Neutrophil (primary cell): ENCODE results near the gene NSUN2.

Source experiments
- H3K27ac ChIP-seq: fragments of 200-600 bp; sonication (generic); 2 replicates; pipeline ENCODE4 v1.5.1; 2016; ENCODE audit warnings: mild to moderate bottlenecking, moderate library complexity
- H3K27me3 ChIP-seq: fragments of 200-600 bp; sonication (generic); 2 replicates; pipeline ENCODE4 v1.6.0; 2016; ENCODE audit warnings: mild to moderate bottlenecking
- H3K36me3 ChIP-seq: fragments of 200-600 bp; sonication (generic); 2 replicates; pipeline ENCODE4 v1.5.1; 2017
- H3K4me1 ChIP-seq, 2 experiments: fragments of 200-600 bp in 1 of 2; sonication (generic) in 1 of 2; 1 replicate in 1 of 2; 2 replicates in 1 of 2; pipeline versions ENCODE4 v1.5.1 to v1.6.1; 2013 to 2016; ENCODE audit warnings: low read depth in 1 of 2, low read length in 1 of 2, mild to moderate bottlenecking in 1 of 2, moderate library complexity in 1 of 2; ENCODE audit not compliant: control insufficient read depth in 1 of 2, insufficient read depth in 1 of 2
- H3K4me3 ChIP-seq, 2 experiments: fragments of 200-600 bp in 1 of 2; sonication (generic) in 1 of 2; 1 replicate in 1 of 2; 2 replicates in 1 of 2; pipeline ENCODE4 v1.5.1; 2013 to 2016; ENCODE audit warnings: low read depth in 1 of 2, low read length in 1 of 2, mild to moderate bottlenecking in 1 of 2, moderate library complexity in 1 of 2
- H3K9me3 ChIP-seq: fragments of 200-600 bp; sonication (generic); 2 replicates; pipeline ENCODE4 v1.5.1; 2016
- TF ChIP-seq, protein P1 (sequence below): fragments of 200-600 bp; sonication (generic); IDR thresholded peaks from 2 replicates; pipeline ENCODE4 v1.5.1; 2016; ENCODE audit warnings: antibody characterized with exemption

NSUN2 gene

DNA sequence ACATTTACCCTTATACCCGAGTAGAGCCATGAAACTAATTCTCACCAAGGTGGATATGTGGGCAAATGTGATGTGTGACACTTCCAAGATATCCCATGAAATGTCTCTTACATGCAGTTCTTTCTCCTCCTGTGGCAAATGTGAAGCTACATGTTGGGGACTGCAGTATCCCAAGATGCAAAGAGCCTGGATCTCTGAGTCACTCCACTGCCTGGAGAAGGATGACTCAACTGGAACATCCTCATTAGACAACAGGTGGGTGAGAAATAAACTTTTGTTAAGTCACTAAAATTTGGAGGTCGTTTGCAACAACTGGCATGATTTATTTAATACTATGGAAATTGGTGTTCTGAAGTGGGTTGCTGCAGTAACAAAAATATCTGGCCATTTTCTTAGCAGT, 43.9 kb upstream of the NSUN2 start:
- Histone ChIP-seq H3K27me3 (peaks cover 29% of the 10 kb centered on the region), H3K4me3 (no peak overlapping the region), H3K27ac (no peak overlapping the region), H3K4me1 (no peaks in the 10 kb centered on the region), H3K36me3 (no peaks in the 10 kb centered on the region), H3K9me3 (no peaks in the 10 kb centered on the region)
- TF ChIP-seq, protein P1, sequence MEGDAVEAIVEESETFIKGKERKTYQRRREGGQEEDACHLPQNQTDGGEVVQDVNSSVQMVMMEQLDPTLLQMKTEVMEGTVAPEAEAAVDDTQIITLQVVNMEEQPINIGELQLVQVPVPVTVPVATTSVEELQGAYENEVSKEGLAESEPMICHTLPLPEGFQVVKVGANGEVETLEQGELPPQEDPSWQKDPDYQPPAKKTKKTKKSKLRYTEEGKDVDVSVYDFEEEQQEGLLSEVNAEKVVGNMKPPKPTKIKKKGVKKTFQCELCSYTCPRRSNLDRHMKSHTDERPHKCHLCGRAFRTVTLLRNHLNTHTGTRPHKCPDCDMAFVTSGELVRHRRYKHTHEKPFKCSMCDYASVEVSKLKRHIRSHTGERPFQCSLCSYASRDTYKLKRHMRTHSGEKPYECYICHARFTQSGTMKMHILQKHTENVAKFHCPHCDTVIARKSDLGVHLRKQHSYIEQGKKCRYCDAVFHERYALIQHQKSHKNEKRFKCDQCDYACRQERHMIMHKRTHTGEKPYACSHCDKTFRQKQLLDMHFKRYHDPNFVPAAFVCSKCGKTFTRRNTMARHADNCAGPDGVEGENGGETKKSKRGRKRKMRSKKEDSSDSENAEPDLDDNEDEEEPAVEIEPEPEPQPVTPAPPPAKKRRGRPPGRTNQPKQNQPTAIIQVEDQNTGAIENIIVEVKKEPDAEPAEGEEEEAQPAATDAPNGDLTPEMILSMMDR, result no peak

DNA sequence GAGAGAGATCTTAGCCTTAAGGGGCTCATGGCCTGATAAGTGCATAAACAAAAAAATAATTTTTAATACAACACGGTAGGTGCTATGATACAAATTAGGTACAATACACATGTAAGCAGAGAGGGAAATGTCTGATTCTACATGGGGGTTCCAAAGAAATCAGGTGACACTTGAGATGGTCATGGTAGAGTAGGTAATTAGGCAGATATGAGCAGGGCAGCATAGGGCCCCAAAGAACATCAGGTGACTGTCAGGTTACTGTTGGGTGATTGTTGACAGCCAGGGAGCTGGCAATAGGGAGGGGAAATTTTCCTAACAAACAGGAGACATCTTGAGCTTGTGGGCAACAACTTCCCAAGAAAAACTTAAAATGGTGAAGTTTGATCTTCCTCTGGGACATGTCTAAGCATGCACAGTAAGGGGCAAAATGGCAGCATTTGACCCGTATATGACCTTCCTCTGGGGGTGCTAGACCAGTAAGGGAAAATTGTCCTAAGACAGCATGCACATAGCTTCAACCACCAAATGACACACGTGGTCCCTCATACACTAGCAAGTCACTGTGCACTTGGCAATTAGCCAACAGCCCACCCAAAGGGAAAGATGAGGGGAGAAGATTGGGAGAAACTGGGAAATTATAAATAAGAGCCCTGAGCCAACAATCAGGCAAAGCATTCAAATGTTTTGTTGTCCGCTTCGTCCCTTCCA, 43.1 kb upstream of the NSUN2 start:
- H3K27ac ChIP-seq, result no peak overlapping the region
- no peak overlapping the region for H3K4me3 ChIP-seq
- H3K4me1 ChIP-seq, result no peaks in the 10 kb centered on the region
- H3K36me3 ChIP-seq, result no peaks in the 10 kb centered on the region
- H3K9me3 ChIP-seq, result no peaks in the 10 kb centered on the region
- peaks cover 21% of the 10 kb centered on the region for H3K27me3 ChIP-seq
- TF ChIP-seq, protein P1, result no peak

DNA sequence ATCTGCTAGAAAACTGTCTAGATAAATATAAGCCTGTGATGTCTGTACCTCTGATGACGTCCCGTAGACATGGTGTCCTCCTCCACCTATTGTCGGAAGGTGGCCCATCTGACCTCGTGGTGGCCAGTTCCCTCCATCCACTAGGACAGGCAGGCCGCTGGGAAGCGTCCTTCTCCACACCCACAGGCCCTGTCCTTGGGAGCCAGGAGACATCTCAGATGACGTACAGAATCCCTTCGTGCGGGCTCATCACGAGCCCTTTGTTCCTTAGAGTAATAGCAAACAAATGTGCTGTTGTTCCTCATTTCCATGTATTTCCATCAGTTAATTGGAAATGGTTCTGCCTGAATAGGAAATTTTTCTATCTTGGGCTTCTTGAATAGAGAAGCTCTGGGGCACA, 42.0 kb upstream of the NSUN2 start:
- Histone ChIP-seq H3K27me3 (peaks cover 11% of the 10 kb centered on the region), H3K9me3 (no peaks in the 10 kb centered on the region), H3K36me3 (no peaks in the 10 kb centered on the region), H3K4me3 (no peak overlapping the region), H3K27ac (no peak overlapping the region), H3K4me1 (no peaks in the 10 kb centered on the region)
- TF ChIP-seq, protein P1, result no peak

DNA sequence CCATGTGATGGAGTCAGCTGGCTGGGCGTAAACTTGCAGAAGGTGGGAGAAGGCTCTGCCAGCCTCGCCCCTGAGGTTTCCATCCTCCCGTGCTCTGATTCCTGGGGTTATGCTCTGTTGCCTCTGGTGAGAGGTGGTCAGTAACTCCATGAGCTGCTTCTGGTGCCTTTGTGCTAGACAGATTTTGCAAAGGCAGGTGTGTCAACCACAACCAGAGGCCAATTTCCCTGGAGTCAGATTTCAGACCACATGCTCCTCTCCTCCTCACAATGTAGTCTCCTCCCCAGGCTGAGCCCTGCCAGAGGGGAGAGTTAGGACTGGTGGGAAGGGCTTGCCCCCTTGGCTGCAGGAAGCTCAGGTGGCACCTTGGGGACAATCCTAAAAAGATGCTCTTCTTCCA, 41.6 kb upstream of the NSUN2 start:
- Histone ChIP-seq H3K27me3 (peaks cover 8% of the 10 kb centered on the region), H3K27ac (no peak overlapping the region)
- TF ChIP-seq, protein P1, result no peak

DNA sequence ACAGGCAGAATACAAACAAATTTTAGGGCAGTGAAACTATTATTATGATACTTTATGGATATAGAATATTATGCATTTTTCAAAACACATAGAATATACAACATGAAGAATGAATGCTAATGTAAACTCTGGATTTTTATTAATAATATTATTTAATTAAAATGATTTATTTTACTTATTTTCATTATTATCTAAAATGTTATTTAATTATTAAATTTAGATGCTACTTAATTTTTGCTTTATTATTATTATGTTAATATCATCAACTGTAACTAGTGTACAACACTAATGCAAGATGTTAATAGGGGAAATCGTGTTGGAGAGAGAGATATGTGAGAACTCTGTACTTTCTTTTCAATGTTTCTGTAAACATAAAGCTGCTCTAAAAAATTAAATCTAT, 41.1 kb upstream of the NSUN2 start:
- TF ChIP-seq, protein P1, result no peak
- H3K36me3 ChIP-seq, result no peaks in the 10 kb centered on the region
- H3K27me3 ChIP-seq, result peaks cover 8% of the 10 kb centered on the region
- H3K4me1 ChIP-seq, result no peaks in the 10 kb centered on the region
- no peak overlapping the region for H3K4me3 ChIP-seq
- no peaks in the 10 kb centered on the region for H3K9me3 ChIP-seq
- H3K27ac ChIP-seq, result no peak overlapping the region

More for the DNA sequence above, 41.6 kb upstream of the NSUN2 start:
- no peaks in the 10 kb centered on the region for H3K9me3 ChIP-seq
- no peak overlapping the region for H3K4me3 ChIP-seq
- no peaks in the 10 kb centered on the region for H3K36me3 ChIP-seq
- no peaks in the 10 kb centered on the region for H3K4me1 ChIP-seq
